HG02798 (cell line): Measurements from ENCODE around the gene ZNF263.
A peak's percentile ranks its signal among the peaks of the same experiment; 100 is the strongest.

Experiments used
- ATAC-seq: cut with Tn5 transposase; IDR thresholded peaks from one replicate; pipeline ENCODE4 v1.9.1; 2021; ENCODE audit warnings: mild to moderate bottlenecking; ENCODE audit not compliant: unreplicated experiment, poor library complexity

ZNF263 gene

DNA sequence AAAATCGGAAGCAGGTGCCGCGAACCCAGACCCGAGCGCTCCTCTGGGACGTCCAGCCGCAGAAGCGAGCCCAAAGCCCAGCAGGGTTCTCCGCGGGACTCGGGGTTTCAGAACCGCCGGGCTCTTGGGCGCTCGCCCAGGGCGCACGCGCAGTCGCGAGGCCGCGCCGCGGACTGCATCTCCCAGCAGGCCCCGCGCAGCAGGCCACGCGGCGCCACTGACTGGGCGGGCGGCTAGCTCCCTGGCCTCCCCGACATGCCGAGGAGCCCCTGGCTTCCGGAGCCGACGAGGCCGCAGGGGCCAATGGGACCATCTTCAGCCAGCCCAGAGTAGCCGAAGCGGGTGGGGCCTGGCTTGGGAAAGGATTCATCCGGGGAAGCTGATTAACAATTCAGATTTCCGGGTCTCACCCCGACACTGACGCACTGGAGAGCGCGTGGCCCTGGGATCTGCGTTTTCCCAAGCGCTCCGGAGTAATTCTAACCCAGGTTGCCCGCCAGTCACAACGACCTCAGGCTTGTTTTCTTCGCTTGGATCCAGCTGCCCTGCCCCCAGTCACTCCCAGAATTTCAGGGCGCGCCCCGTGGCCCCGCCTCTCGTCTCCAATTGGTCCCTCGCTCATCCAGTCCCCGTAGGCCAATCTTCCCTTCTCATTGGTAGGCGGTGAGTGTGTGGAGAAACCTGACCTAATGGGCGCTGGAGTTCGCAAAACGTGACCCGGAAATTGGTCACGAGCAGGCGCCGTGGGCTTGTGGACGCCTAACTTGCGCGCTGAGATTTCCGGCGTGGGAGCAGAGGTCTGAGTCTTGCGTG is at the start of gene ZNF263:
Gene ZNF263, plus strand, starts transcription at position 762 of the 813 bp plus-strand sequence. CDS start 328 bp downstream, outside the sequence.
- peak; percentile 84 for ATAC-seq

DNA sequence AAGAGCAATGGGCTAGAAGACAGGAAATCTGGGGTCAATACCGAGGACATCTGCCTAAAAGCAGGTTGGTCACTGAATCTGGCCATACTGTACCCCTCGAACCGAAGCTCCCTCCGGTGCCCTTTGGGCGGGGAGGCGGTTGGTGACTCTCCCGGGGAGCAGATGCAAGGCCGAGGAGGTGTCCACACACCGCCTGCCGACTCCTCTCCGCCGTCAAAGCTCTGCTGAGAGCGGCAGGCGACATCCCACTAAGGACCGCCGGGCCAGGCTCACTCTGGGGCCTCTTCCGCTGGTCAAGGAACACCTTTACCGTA is 48.8 kb upstream of the ZNF263 start:
- ATAC-seq = no peak

DNA sequence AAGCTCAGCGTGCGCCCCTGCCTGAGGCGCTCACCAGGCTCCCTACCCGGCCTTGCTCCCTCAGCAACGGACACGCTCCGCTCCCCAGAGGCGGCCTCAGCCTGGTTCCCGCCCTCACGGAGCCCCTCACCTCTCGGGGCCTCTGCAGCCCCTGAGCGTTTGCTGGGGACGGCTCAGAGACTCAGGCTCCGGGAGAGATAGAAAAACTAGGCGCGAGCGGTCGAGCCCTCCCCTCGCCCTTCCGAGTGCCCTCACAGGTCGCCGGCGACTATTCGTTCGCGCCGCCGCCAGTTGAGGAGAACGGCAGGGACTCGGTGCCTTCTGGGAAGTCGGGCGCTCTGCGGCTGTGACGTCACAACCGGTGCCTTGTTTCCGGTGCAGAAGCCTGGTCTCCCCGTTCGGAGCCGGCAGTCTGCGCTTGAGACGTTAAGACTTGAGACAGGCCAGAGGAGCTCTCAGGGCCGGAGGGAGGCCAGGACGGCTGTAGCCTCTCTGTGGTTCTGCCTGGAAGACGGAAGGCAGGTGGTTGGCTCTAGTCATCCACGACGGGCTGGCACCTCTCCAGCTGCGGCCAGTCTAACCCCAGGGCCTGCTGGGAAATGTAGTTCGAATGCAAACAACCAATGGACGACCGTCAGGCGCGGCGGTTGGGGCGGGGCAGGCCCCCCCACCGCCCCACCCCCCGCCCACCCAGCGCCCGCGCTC is 48.3 kb upstream of the ZNF263 start, which contains the start of gene ZNF200:
Gene ZNF200, minus strand, starts transcription at position 302 of the 705 bp plus-strand sequence. CDS start 1,403 bp downstream, outside the sequence.
- ATAC-seq = peak; percentile 94

- ATAC-seq = no peak
Observed at GRCh38 chr16:3235856-3236669, 47.2 kb upstream of the ZNF263 start.

- no peak for ATAC-seq
Observed at GRCh38 chr16:3241761-3242160, 41.5 kb upstream of the ZNF263 start.

DNA sequence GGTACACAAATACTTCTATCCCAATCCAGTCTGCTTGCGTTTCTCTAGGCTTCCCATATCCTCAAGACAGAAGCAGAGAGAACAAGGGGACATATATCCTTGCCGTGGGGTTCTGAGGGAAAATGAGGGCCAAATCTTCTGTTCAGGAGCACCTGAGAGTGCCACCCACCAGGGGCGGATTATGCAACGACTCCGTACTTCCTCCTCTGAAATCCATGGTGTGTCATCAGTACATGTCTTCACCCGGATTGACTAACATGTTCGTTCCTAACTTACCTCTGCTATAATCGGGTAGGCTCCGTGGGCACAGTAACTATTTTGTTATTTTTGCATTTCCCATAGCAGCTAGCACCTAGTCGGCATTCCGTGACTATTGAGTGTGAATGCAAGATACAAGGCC is 40.6 kb upstream of the ZNF263 start:
- ATAC-seq = no peak

GRCh38 chr16:3243882-3244281 is 39.4 kb upstream of the ZNF263 start:
- no peak for ATAC-seq

GRCh38 chr16:3246002-3246401 is 37.3 kb upstream of the ZNF263 start:
- ATAC-seq = no peak

DNA sequence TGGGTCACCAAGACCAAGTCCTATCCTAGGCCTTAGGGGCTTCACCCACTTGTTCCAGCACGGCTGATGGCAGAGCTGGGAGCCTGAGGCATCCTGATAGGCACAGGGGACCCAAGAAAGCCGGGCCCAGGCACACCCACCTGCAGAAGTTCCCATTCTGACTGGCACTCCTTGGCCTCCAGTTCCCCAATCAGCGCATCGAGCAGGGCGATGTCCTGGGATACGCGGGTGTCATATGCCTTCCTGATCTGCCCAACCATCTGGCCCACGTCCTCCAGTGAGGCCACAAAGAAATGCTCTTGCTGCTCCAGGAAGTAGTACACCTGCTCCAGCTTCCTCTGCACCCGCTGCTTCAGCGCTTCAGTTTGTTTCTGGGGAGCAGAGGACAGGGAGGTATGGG is 36.4 kb upstream of the ZNF263 start:
- no peak for ATAC-seq

DNA sequence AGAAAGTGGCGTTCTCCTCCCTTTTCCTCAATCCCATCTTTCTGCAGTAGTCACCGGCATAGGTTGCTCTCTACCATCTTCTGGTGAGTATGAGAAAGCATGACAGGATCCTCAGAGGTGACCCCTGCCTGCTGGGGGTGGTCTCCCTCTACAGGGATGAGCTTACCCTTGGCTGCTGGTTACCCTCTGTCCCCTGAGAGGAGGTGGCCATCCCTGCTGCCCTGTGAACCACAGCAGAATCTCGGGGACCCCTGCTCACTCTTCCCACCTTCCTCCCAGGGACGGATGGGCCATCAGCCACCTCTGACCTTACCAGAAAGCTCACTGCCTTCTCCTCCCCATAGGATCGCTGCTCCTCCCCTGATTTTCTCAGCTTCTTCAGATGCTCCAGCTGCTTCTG is 34.7 kb upstream of the ZNF263 start:
- no peak for ATAC-seq

DNA sequence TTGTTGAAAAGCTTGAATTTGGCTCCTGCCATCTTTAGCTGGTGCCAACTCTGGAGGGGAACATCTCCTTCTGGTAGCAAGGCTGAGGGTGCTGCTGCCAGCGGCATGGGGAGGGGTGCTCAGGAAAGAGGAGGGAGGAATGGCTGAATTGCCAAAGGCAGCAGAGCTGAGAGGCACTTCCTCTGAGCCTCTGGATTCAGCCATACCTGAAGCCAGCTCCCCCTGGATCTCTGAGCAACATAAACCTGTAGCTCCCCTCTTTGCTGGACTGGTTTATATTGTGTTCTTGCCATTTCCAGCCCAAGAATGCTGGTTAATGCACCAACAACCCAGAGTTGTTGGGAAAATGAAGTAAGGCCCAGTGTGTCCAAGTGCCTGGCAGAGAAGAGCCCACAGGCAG is 34.3 kb upstream of the ZNF263 start:
- ATAC-seq = no peak

- ATAC-seq = no peak
Observed at GRCh38 chr16:3249451-3249850, 33.8 kb upstream of the ZNF263 start.

GRCh38 chr16:3252967-3253366 is 30.3 kb upstream of the ZNF263 start:
- ATAC-seq = no peak

DNA sequence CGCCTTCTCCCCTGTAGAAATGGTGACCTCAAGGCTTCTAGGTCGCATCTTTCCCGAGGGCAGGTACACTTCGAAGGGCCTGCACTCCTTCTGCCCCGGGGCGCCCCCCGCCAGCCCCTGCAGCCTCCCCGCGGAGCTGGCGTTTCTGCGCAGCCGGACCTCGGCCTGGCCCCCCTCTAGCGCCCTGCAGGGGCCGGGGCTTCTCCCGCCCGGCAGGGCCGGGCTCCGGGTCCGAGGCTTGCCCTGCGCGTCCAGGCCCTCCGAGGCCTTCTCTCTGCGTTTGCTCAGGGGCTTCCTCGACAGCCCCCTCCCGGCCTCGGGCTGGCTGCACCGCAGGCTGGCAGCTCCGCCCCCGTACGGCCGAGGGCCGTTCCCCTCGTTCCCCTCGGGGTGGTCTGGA is 29.0 kb upstream of the ZNF263 start:
- ATAC-seq = no peak

GRCh38 chr16:3256146-3256865 is 27.0 kb upstream of the ZNF263 start, which contains the start of gene MEFV:
MEFV (minus strand) TSS chr16:3256633; CDS start chr16:3256587, 46 bp downstream.
- no peak for ATAC-seq

- ATAC-seq = no peak
Observed at GRCh38 chr16:3256866-3257465, 26.3 kb upstream of the ZNF263 start.

GRCh38 chr16:3259836-3260235 is 23.5 kb upstream of the ZNF263 start:
- no peak for ATAC-seq

DNA sequence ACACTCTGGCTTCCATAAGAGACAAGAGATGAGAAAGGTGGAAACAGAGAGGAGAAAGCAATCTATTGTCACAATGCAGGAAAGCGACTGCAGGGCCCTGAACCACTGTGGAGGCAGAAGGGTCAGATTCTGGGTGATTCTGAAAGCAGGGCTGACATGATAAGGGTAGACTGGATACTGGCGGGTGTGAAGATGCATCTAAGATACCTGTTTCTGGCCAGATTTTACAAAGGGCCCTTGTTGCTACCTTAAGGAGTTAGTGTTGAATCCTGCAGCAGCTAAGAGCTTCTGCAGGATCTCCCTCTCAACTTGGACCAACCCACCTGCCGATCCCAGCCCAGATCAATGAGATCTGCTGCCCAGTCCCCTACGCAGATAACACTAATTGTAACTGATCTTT is 20.8 kb upstream of the ZNF263 start:
- no peak for ATAC-seq

DNA sequence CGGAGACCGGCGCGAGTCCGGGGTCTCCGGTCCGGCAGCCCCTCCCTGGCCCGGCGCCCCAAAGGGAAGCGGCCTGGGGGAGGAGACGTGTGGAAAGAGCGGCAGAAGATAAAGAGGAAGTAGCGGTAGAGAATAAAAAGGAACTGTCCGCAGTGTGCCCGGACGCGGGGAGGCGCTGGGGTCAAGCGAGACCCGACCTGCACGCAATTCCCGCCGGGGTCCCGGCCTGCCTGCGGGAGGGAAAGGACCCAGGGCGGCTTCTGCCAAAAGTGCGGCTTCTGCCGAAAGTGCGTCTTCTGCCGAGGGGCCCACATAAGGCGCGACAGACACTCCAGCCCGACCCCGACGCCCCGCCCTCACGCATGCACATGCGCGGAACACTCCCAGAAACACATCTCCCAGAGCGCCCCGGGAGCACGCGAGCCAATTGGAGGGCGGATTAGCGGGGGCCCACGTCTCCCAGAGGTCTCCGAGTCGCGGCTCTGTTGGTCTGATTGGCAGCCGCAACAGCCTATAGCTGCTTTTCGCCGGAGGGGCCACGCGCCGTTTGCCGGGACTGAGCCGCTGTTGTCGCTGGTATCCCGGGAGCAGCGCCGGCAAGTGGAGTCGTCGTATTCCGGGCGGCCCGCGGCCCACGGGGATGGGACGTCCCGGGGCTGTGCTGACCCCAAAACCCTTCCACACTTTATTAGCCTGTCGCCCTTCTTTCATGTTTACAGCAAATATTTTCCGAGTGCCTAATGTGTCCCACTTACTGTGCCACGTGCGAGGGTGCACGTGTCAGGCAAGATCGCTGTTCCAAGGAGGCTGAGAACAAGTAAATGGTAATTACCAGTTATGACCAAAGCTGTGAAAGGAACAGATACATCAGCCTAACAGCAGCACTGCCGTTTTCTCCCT is 18.9 kb upstream of the ZNF263 start:
- ATAC-seq = peak; percentile 89
